DOHH2 (cell line): ENCODE results near the gene ABCG1.

Experiments used
- EZH2phosphoT487 ChIP-seq: fragments of 200-600 bp; sonication (generic); IDR thresholded peaks from 2 replicates; pipeline ENCODE4 v1.6.1; 2017; ENCODE audit warnings: borderline replicate concordance, mild to moderate bottlenecking, antibody characterized with exemption, low read length, moderate library complexity, mixed read lengths
- TF ChIP-seq, protein P1 (sequence below): fragments of 200-600 bp; sonication (generic); IDR thresholded peaks from one replicate; pipeline ENCODE4 v1.5.1; 2014; ENCODE audit warnings: antibody characterized with exemption, mild to moderate bottlenecking, low read depth, low read length; ENCODE audit not compliant: poor library complexity, severe bottlenecking

GRCh38 chr21:42235593-42235992 lies 16.7 kb downstream of the ABCG1 start:
- TF ChIP-seq, protein P1, sequence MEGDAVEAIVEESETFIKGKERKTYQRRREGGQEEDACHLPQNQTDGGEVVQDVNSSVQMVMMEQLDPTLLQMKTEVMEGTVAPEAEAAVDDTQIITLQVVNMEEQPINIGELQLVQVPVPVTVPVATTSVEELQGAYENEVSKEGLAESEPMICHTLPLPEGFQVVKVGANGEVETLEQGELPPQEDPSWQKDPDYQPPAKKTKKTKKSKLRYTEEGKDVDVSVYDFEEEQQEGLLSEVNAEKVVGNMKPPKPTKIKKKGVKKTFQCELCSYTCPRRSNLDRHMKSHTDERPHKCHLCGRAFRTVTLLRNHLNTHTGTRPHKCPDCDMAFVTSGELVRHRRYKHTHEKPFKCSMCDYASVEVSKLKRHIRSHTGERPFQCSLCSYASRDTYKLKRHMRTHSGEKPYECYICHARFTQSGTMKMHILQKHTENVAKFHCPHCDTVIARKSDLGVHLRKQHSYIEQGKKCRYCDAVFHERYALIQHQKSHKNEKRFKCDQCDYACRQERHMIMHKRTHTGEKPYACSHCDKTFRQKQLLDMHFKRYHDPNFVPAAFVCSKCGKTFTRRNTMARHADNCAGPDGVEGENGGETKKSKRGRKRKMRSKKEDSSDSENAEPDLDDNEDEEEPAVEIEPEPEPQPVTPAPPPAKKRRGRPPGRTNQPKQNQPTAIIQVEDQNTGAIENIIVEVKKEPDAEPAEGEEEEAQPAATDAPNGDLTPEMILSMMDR, result no peak
- TF ChIP-seq EZH2phosphoT487, result no peak
